Measurements from ENCODE around the gene TRPC4AP.

- no peak for TF ChIP-seq POLR2A (IDR thresholded peaks at IDR 0.05)
- TF ChIP-seq CTCF (IDR thresholded peaks at IDR 0.05): no peak
Observed at GRCh38 chr20:35017099-35017835, 75.3 kb downstream of the TRPC4AP start.
